A673 (cell line): ENCODE measurements around the gene EIF5.

Experiments used
- EZH2 ChIP-seq: fragments of 200-600 bp; sonication (generic); IDR thresholded peaks from 2 replicates; pipeline ENCODE4 v1.6.1; 2017; ENCODE audit warnings: borderline replicate concordance, low read depth, mild to moderate bottlenecking, mixed read lengths, antibody characterized with exemption, low read length; ENCODE audit not compliant: poor library complexity, severe bottlenecking
- TF ChIP-seq, protein P1 (sequence below): fragments of 300-800, 200-600 bp; sonication (generic); conservative IDR thresholded peaks from 2 replicates; pipeline ENCODE4 v1.5.1; 2017; ENCODE audit warnings: low read depth, mild to moderate bottlenecking, antibody characterized with exemption, low read length, moderate library complexity, mixed read lengths

DNA sequence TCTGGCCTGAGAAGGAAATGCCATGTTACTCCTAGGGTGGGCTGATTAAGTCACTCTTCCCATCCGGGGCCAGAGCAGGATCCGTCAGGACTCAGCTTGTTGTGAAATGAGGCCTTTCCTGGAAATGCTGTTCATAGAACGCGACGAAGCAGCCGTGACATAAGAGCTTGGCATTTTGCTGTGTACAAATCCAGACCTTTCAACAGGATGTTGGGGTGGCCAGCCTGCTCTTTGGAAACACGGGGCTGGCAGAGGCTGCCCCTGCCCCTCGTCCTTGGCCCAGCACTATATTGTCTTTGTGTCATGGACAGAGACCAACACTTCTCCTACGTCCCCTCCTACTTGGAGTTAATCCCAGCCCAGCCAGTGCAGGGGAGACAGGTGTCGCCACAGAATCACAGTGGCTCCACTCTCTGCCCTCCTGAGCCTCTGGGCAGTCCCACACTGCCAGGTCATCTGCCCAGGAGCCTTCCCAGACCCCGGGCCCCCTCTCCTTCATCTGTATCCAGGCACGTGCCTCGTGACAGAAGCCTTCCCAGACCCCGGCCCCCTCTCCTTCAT is 18.6 kb upstream of the EIF5 start:
- TF ChIP-seq EZH2 = no peak
- TF ChIP-seq, protein P1, sequence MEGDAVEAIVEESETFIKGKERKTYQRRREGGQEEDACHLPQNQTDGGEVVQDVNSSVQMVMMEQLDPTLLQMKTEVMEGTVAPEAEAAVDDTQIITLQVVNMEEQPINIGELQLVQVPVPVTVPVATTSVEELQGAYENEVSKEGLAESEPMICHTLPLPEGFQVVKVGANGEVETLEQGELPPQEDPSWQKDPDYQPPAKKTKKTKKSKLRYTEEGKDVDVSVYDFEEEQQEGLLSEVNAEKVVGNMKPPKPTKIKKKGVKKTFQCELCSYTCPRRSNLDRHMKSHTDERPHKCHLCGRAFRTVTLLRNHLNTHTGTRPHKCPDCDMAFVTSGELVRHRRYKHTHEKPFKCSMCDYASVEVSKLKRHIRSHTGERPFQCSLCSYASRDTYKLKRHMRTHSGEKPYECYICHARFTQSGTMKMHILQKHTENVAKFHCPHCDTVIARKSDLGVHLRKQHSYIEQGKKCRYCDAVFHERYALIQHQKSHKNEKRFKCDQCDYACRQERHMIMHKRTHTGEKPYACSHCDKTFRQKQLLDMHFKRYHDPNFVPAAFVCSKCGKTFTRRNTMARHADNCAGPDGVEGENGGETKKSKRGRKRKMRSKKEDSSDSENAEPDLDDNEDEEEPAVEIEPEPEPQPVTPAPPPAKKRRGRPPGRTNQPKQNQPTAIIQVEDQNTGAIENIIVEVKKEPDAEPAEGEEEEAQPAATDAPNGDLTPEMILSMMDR = no peak
